NT2/D1 (cell line): ENCODE data around the gene NADSYN1.

ENCODE experiments used
- SUZ12 ChIP-seq: IDR thresholded peaks from 2 replicates; pipeline ENCODE4 v1.6.1; 2011; ENCODE audit not compliant: insufficient read length, insufficient read depth; ENCODE audit errors: extremely low read depth
- YY1 ChIP-seq: IDR thresholded peaks from 2 replicates; pipeline ENCODE4 v1.6.1; 2011; ENCODE audit not compliant: insufficient read length, insufficient read depth
- ZNF274 ChIP-seq: IDR thresholded peaks from 2 replicates; pipeline ENCODE4 v1.6.1; 2011; ENCODE audit warnings: mild to moderate bottlenecking, low read depth, low read length

GRCh38 chr11:71498091-71498490 lies 45.1 kb downstream of the NADSYN1 start:
- no peak for TF ChIP-seq YY1
- TF ChIP-seq ZNF274: no peak
- no peak for TF ChIP-seq SUZ12
